ENCODE data around the gene GTPBP3.

GTPBP3 gene

GRCh38 chr19:17305216-17305516 is 32.2 kb upstream of the GTPBP3 start:
- TF ChIP-seq CTCF (IDR thresholded peaks at IDR 0.05) (no peak), ZFX (IDR thresholded peaks at IDR 0.05; ENCODE audit: borderline replicate concordance) (no peak)
- peak overlapping the region; percentile 97 for H3K27ac ChIP-seq

GRCh38 chr19:17305517-17306284 is 31.7 kb upstream of the GTPBP3 start, which contains the start of gene MRPL34:
Gene MRPL34 (plus strand): TSS chr19:17305872. CDS start chr19:17305893, 21 bp downstream.
- peak within 1 kb of the TSS; percentile 97 for H3K27ac ChIP-seq
- no peak for TF ChIP-seq ZFX (IDR thresholded peaks at IDR 0.05; ENCODE audit: borderline replicate concordance)
- peak; percentile 95 for TF ChIP-seq CTCF (IDR thresholded peaks at IDR 0.05)

GRCh38 chr19:17306285-17306714 is 31.1 kb upstream of the GTPBP3 start:
- H3K27ac ChIP-seq: peak overlapping the region; percentile 97
- TF ChIP-seq ZFX (IDR thresholded peaks at IDR 0.05; ENCODE audit: borderline replicate concordance) (no peak), CTCF (IDR thresholded peaks at IDR 0.05) (no peak)

GRCh38 chr19:17307876-17308377 is 29.4 kb upstream of the GTPBP3 start:
- TF ChIP-seq CTCF (IDR thresholded peaks at IDR 0.05): no peak
- no peak for TF ChIP-seq ZFX (IDR thresholded peaks at IDR 0.05; ENCODE audit: borderline replicate concordance)
- H3K27ac ChIP-seq: 0 out of 2 replicates have a peak overlapping the region, but pooled peaks have one; percentile 22

- peak within 1 kb of the TSS; percentile 74 for H3K27ac ChIP-seq
- TF ChIP-seq CTCF (IDR thresholded peaks at IDR 0.05) (no peak), ZFX (IDR thresholded peaks at IDR 0.05; ENCODE audit: borderline replicate concordance) (no peak)
Observed at GRCh38 chr19:17309198-17309964, 28.0 kb upstream of the GTPBP3 start, which contains the start of gene DDA1. Gene DDA1 (plus strand): TSS chr19:17309563. CDS start chr19:17309655, 92 bp downstream.

GRCh38 chr19:17309965-17310461 is 27.3 kb upstream of the GTPBP3 start:
- peak overlapping the region; percentile 74 for H3K27ac ChIP-seq
- TF ChIP-seq CTCF (IDR thresholded peaks at IDR 0.05) (no peak), ZFX (IDR thresholded peaks at IDR 0.05; ENCODE audit: borderline replicate concordance) (no peak)

All from 22Rv1 (cell line).